ENCODE results near the gene TM9SF1. TPM values are rescaled to one million over a fixed set of nuclear protein-coding genes. Genes with fewer than 3 reads are reported as not detected.
A peak's percentile ranks its signal among the peaks of the same experiment; 100 is the strongest.

TM9SF1 gene, protein sequence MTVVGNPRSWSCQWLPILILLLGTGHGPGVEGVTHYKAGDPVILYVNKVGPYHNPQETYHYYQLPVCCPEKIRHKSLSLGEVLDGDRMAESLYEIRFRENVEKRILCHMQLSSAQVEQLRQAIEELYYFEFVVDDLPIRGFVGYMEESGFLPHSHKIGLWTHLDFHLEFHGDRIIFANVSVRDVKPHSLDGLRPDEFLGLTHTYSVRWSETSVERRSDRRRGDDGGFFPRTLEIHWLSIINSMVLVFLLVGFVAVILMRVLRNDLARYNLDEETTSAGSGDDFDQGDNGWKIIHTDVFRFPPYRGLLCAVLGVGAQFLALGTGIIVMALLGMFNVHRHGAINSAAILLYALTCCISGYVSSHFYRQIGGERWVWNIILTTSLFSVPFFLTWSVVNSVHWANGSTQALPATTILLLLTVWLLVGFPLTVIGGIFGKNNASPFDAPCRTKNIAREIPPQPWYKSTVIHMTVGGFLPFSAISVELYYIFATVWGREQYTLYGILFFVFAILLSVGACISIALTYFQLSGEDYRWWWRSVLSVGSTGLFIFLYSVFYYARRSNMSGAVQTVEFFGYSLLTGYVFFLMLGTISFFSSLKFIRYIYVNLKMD
- 44.9 to 45.8 TPM (median 45.7 TPM) in 3 replicates for total RNA-seq

DNA sequence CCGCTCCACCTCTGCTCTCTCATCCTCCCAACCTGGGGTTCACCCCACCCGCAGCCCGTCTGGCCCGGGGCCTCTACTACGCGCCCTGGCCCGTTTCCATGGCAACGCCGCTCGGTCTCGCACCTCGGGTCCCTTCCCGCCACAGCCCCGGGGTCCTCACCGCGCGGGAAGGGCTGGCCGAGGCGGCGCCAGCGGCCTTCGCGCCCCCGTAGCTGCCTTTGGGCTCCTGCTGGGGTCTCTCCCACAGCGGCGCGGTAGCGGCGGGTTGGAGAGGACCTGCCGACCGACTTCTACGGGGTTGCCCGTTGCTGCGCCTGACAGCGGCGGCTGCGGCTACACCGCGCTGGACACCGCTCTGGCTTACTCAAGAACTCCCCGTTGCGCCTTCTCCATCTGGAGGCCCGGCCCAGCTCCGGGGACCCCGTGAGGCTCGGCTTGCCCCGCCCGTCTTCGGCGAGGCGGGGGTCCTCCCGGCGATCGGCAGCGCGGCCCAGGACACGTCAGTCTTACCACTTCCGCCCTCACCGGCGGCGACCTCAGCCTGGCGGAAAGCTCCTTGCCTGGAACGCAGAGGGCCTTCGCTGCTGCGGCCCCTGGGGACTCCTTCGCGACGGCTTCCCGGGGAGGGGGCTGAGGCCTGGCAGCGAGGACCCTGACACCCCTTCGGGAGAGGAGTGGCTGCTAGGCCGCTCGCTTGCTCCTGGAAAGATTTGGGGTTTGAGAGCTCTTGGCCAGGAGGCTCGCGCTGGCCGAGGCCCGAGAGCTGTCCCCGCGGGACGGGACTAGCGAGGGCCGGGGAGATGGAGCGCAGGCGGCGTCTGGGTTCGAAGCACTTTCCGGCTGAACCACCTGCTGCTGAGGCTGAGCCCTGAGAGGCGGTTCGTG is at the start of gene TM9SF1:
Gene TM9SF1, minus strand, starts transcription at position 256 of the 885 bp plus-strand sequence. CDS start 422 bp downstream, outside the sequence.
- H3K27ac Mint-ChIP-seq = peak within 1 kb of the TSS; percentile 92
- no peaks in the 10 kb centered on the region for H3K27me3 Mint-ChIP-seq (ENCODE audit: low read depth)
- TF ChIP-seq, protein P1, sequence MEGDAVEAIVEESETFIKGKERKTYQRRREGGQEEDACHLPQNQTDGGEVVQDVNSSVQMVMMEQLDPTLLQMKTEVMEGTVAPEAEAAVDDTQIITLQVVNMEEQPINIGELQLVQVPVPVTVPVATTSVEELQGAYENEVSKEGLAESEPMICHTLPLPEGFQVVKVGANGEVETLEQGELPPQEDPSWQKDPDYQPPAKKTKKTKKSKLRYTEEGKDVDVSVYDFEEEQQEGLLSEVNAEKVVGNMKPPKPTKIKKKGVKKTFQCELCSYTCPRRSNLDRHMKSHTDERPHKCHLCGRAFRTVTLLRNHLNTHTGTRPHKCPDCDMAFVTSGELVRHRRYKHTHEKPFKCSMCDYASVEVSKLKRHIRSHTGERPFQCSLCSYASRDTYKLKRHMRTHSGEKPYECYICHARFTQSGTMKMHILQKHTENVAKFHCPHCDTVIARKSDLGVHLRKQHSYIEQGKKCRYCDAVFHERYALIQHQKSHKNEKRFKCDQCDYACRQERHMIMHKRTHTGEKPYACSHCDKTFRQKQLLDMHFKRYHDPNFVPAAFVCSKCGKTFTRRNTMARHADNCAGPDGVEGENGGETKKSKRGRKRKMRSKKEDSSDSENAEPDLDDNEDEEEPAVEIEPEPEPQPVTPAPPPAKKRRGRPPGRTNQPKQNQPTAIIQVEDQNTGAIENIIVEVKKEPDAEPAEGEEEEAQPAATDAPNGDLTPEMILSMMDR (IDR thresholded peaks at IDR 0.05; ENCODE audit: unreplicated experiment) = no peak
- H3K36me3 Mint-ChIP-seq = peaks cover 31% of the 10 kb centered on the region
- peak within 1 kb of the TSS; percentile 88 for H3K4me3 Mint-ChIP-seq
- peaks cover 23% of the 10 kb centered on the region for H3K4me1 Mint-ChIP-seq
- H3K9me3 Mint-ChIP-seq = no peaks in the 10 kb centered on the region
- peak; percentile 61 to 83 for DNase-seq (ENCODE audit: low spot score in 2 of 2, unreplicated experiment in 2 of 2)

DNA sequence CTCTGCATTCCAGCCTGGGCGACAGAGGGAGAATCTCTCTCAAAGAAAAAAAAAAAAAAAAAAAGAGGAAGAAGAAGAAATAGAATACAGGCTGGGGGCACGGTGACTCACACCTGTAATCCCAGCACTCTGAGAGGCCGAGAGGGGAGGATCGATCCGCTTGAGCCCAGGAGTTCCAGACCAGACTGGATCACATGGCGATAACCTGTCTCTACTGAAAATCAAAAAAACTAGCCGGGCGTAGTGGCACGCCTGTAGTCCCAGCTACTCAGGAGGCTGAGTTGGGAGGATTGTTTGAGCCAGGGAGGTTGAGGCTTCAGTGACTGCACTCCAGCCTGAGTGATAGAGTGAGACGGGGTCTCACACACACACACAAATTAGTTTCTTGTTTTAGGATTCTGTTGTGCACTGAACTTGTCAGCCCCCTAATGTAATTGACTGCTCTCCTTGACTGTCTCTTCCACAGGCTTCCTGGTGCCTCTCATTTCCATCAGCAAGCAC is 48.1 kb upstream of the TM9SF1 start:
- H3K9me3 Mint-ChIP-seq = no peaks in the 10 kb centered on the region
- H3K4me3 Mint-ChIP-seq = peak overlapping the region; percentile 93
- TF ChIP-seq, protein P1 (IDR thresholded peaks at IDR 0.05; ENCODE audit: unreplicated experiment) = no peak
- peaks cover 26% of the 10 kb centered on the region for H3K4me1 Mint-ChIP-seq
- DNase-seq (ENCODE audit: low spot score in 2 of 2, unreplicated experiment in 2 of 2) = no peak
- no peaks in the 10 kb centered on the region for H3K27me3 Mint-ChIP-seq (ENCODE audit: low read depth)
- peaks cover 7% of the 10 kb centered on the region for H3K36me3 Mint-ChIP-seq
- H3K27ac Mint-ChIP-seq = peak overlapping the region; percentile 100

DNA sequence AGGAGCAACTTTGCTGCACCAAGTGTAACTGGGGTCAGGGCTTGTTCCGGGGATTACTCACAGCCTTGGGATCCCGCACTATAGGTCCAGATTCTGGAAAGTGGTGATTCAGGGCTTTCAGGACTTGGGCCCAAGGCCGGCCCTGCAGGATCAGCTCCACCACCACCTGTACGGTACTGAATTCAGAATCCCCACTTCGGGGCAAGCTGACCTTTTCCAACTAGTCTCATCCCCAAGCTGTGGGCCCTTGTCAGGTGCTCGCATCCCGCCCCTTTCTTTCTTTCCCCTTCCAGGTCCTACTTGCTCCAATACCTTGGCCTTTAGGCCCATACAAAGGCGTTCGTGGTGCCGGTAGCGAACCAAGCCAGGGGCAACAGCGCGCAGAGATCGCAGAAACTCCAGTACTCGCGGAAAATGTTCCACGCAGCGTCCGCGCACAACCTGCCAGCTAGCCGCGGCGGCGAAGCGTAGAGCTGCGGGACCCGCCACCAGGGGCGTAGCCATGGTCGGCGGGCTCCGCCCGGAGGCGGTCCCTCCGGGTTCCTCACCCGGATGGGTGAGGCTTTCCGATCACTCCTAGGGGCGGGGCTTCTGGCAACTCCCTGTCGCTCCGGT is 46.7 kb upstream of the TM9SF1 start:
- no peaks in the 10 kb centered on the region for H3K9me3 Mint-ChIP-seq
- DNase-seq (ENCODE audit: low spot score in 2 of 2, unreplicated experiment in 2 of 2) = peak; percentile 91 to 94
- H3K27ac Mint-ChIP-seq = peak overlapping the region; percentile 100
- TF ChIP-seq, protein P1 (IDR thresholded peaks at IDR 0.05; ENCODE audit: unreplicated experiment) = peak; percentile 68
- no peaks in the 10 kb centered on the region for H3K27me3 Mint-ChIP-seq (ENCODE audit: low read depth)
- peaks cover 32% of the 10 kb centered on the region for H3K4me1 Mint-ChIP-seq
- peaks cover 18% of the 10 kb centered on the region for H3K36me3 Mint-ChIP-seq
- peak overlapping the region; percentile 93 for H3K4me3 Mint-ChIP-seq

DNA sequence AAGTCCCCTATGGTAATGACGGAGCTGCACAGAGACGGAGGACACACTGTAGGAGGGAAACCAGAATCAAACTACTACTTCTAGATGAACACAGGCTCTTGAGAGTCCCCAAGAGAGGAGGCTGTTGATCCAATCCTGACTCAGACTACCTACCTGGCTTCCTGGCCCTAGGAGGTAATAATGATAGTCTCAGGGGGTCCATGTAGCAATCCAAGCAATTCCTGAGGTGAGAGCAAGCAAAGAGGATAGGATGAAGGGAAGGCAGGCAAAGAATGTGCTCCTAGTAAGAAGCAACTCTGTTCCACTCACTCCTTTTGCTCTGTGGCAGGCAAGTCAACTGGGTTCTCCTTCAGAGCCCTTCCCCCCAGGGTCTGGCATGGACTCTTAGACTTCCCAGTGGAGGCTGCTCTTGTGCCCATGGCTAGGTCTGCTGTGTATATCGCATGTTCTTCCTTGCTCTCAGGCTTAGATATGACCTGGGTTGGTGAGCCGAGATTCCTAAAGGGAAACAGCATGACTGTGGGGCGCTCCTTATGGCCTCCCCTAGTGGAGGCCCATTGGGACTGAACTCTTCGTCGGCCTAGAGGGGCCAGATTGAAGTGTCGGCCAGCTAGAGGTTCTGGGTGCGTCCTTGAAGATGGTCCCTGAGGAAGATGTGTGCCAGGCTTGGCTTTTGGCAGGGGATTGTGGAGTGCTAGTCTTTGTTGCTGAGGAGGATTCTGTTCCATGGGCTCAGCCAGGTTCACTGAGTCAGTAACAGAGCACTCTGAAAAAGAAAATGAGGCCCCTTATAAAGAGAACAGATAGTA is 45.1 kb upstream of the TM9SF1 start:
- peaks cover 34% of the 10 kb centered on the region for H3K4me1 Mint-ChIP-seq
- H3K36me3 Mint-ChIP-seq = peaks cover 29% of the 10 kb centered on the region
- H3K9me3 Mint-ChIP-seq = no peaks in the 10 kb centered on the region
- H3K4me3 Mint-ChIP-seq = peak overlapping the region; percentile 93
- TF ChIP-seq, protein P1 (IDR thresholded peaks at IDR 0.05; ENCODE audit: unreplicated experiment) = no peak
- H3K27ac Mint-ChIP-seq = no peak overlapping the region
- DNase-seq (ENCODE audit: low spot score in 2 of 2, unreplicated experiment in 2 of 2) = no peak
- H3K27me3 Mint-ChIP-seq (ENCODE audit: low read depth) = no peaks in the 10 kb centered on the region

Data from mesothelial cell of epicardium (in vitro differentiated cells).